Ovary (tissue), 9 donors: ENCODE results near the gene NEDD4L. TPM values are rescaled to one million over a fixed set of nuclear protein-coding genes. Genes with fewer than 3 reads are reported as not detected.

Experiments
- DNase-seq, 5 donors: peaks; one replicate each; pipeline ENCODE4 v3.0.0-alpha.2; 2019 to 2020
- H3K27ac ChIP-seq, 2 donors: fragments of 200-600 bp; one replicate each; pipeline versions ENCODE4 v1.5.1 to v1.8.0; 2019 to 2022
- H3K27me3 ChIP-seq: fragments of 200-600 bp; one replicate; pipeline ENCODE4 v1.8.0; 2022
- H3K36me3 ChIP-seq: fragments of 200-600 bp; sonication (generic); one replicate; pipeline ENCODE4 v1.5.1; 2019
- H3K4me1 ChIP-seq: one replicate; pipeline ENCODE4 v1.8.1; 2013; ENCODE audit warnings: mild to moderate bottlenecking, moderate library complexity; ENCODE audit not compliant: insufficient read depth
- H3K4me3 ChIP-seq: fragments of 200-600 bp; sonication (generic); one replicate; pipeline ENCODE4 v1.5.1; 2017
- H3K9me3 ChIP-seq, 2 donors: fragments of 200-600 bp in 1 of 2; sonication (generic) in 1 of 2; one replicate each; pipeline versions ENCODE4 v1.5.1 to v1.8.1; 2013 to 2019; ENCODE audit warnings: mild to moderate bottlenecking in 1 of 2, moderate library complexity in 1 of 2
- CTCF ChIP-seq, 3 donors: fragments of 450-650 bp in 2 of 3; fragments of 200-600 bp in 1 of 3; IDR thresholded peaks; one replicate each; pipeline versions ENCODE4 v1.5.1 to v1.8.0; 2016 to 2022; ENCODE audit warnings: antibody characterized with exemption in 3 of 3, mild to moderate bottlenecking in 1 of 3
- EP300 ChIP-seq: sonication (generic); formaldehyde crosslinking; IDR thresholded peaks from one replicate; pipeline ENCODE4 v1.6.1; 2017; ENCODE audit warnings: antibody characterized with exemption
- POLR2A ChIP-seq: fragments of 450-650 bp; IDR thresholded peaks from one replicate; pipeline ENCODE4 v1.6.1; 2017; ENCODE audit warnings: antibody characterized with exemption, mild to moderate bottlenecking, moderate library complexity
- WGBS, 3 donors: extraction: QIAGEN DNeasy Blood & Tissue Kit in 1 of 3; methylation state at CpG; one replicate each; pipeline versions ENCODE4 v1.1.5 to v1.1.7; 2013 to 2017; 5-methylcytosine and 5-hydroxymethylcytosine counted together
- intact Hi-C, 4 donors: fragments of 100-400 bp; cut with DNase I; formaldehyde crosslinking; loops; one replicate each; pipeline versions ENCODE4 v1.11.0 to v1.15.1; 2022 to 2023
- polyA plus RNA-seq, 2 donors: library from polyadenylated mRNA; stranded (reverse); fragments of 200-250 nt in 1 of 2; fragments of 350-450 nt in 1 of 2; fragmentation: Illumina TruSeq in 1 of 2; extraction: RNeasy Lipid Tissue Mini Kit (QIAGEN cat#74804) in 1 of 2; gene quantifications; one replicate each; pipeline ENCODE4 v1.2.3, GENCODE V29; 2013 to 2014
- total RNA-seq, 7 donors: library from RNA; depleted of rRNA in 2 of 7; stranded (reverse); fragments of >200 nt in 2 of 7; fragmentation: NEBNext Ultra II Directional in 3 of 7; extraction: Animal tissue kit (Norgen Biotek cat#: 25700) in 3 of 7; gene quantifications; one replicate each; pipeline versions ENCODE4 v1.1.0 to v1.2.4, GENCODE V29; 2016 to 2023
- donor health status: DM: no; HTN: no; CAD: no; lungs with moderate emphysema.
- donor health status: DM: no; HTN: no; CAD: no.
- donor health status: Bipolar disorder and iron deficiency.
- donor health status: DM: yes; HTN: yes; CAD: no.
- donor health status: DM: no; HTN: no; CAD: no.
- donor health status: DM: yes; HTN: yes; CAD: no.

NEDD4L gene
- total and polyA plus RNA-seq, 9 donors = 11.0 to 75.2 (median 18.2) TPM

GRCh38 chr18:58402247-58402646 is 358.2 kb downstream of the NEDD4L start:
- Histone ChIP-seq H3K9me3 (no peaks in the 10 kb centered on the region), H3K4me3 (no peak overlapping the region), H3K4me1 (peaks cover 3% of the 10 kb centered on the region), H3K36me3 (no peaks in the 10 kb centered on the region), H3K27ac (no peak overlapping the region), H3K27me3 (no peaks in the 10 kb centered on the region)
- no peak for DNase-seq
- intact Hi-C loops = loop anchor here in 1 of 4 donors (10.0 kb wide), 1 partner anchor 63 kb away; no protein-coding TSS in a partner anchor
- 59 to 66% (median 62%) methylated on average over 9 of the region's 9 CpGs for WGBS, 3 donors
- TF ChIP-seq CTCF (IDR thresholded peaks at IDR 0.05) (no peak), EP300 (no peak), POLR2A (no peak)

- Histone ChIP-seq H3K4me3 (no peak overlapping the region), H3K27me3 (no peaks in the 10 kb centered on the region), H3K4me1 (peaks cover 3% of the 10 kb centered on the region), H3K9me3 (no peaks in the 10 kb centered on the region), H3K27ac (no peak overlapping the region), H3K36me3 (no peaks in the 10 kb centered on the region)
- DNase-seq = no peak
- TF ChIP-seq EP300 (no peak), CTCF (IDR thresholded peaks at IDR 0.05) (no peak), POLR2A (no peak)
- intact Hi-C loops = loop anchor here in 1 of 4 donors (10.0 kb wide), 1 partner anchor 62 kb away; no protein-coding TSS in a partner anchor
- 85 to 86% (median 85%) methylated on average over 13 of the region's 13 CpGs for WGBS, 3 donors
These were observed 359.1 kb downstream of the NEDD4L start for GRCh38 chr18:58402951-58403702.

- Histone ChIP-seq H3K9me3 (no peaks in the 10 kb centered on the region), H3K36me3 (no peaks in the 10 kb centered on the region), H3K4me3 (no peak overlapping the region), H3K4me1 (peaks cover 3% of the 10 kb centered on the region), H3K27me3 (no peaks in the 10 kb centered on the region), H3K27ac (no peak overlapping the region)
- intact Hi-C loops = loop anchor here in 1 of 4 donors (10.0 kb wide), 1 partner anchor 61 kb away; no protein-coding TSS in a partner anchor
- TF ChIP-seq CTCF (IDR thresholded peaks at IDR 0.05) (no peak), EP300 (no peak), POLR2A (no peak)
- no peak for DNase-seq
- 91 to 94% (median 93%) methylated on average over 20 to 21 of the region's 21 CpGs for WGBS, 3 donors
These were observed 359.9 kb downstream of the NEDD4L start for GRCh38 chr18:58403799-58404455.

- Histone ChIP-seq H3K27me3 (no peaks in the 10 kb centered on the region), H3K9me3 (no peaks in the 10 kb centered on the region), H3K36me3 (no peaks in the 10 kb centered on the region), H3K4me3 (no peak overlapping the region), H3K4me1 (peaks cover 3% of the 10 kb centered on the region), H3K27ac (no peak overlapping the region)
- no peak for DNase-seq
- intact Hi-C loops = loop anchor here in 1 of 4 donors (10.0 kb wide), 1 partner anchor 59 kb away; no protein-coding TSS in a partner anchor
- TF ChIP-seq POLR2A (no peak), CTCF (IDR thresholded peaks at IDR 0.05) (no peak), EP300 (no peak)
- 90 to 94% (median 91%) methylated on average over 16 of the region's 16 CpGs for WGBS, 3 donors
These were observed 361.3 kb downstream of the NEDD4L start for GRCh38 chr18:58405107-58405898.
